CD4-positive, alpha-beta T cell (primary cell): ENCODE measurements around the gene TIMM22. TPM values are rescaled to one million over a fixed set of nuclear protein-coding genes. Genes with fewer than 3 reads are reported as not detected.

Experiments used
- ATAC-seq: fragments of 200-7000 bp; cut with Tn5 transposase; one replicate; pipeline ENCODE4 v1.10.0; 2022; ENCODE audit warnings: mild to moderate bottlenecking; ENCODE audit not compliant: poor library complexity
- CTCF ChIA-PET: fragments of 350-600 bp; sonication (Branson Sonifier 250); formaldehyde crosslinking; loops from one replicate; lab custom pipeline; 2021; ENCODE audit warnings: antibody characterized with exemption, inconsistent platforms; lab: Charles Lee
- POLR2A ChIA-PET: fragments of 350-600 bp; sonication (Branson Sonifier 250); formaldehyde crosslinking; loops from one replicate; lab custom pipeline; 2021; ENCODE audit warnings: antibody characterized with exemption, inconsistent platforms; lab: Charles Lee
- DNase-seq, 14 experiments: peaks; one replicate each; pipeline ENCODE4 v3.0.0-alpha.2; 2013 to 2020; ENCODE audit warnings: mixed read lengths in 2 of 14
- H3K27ac ChIP-seq, 2 donors: one replicate each; pipeline versions ENCODE4 v1.5.1 to v1.7.0; 2013; ENCODE audit warnings: low read length in 2 of 2, low read depth in 1 of 2, mild to moderate bottlenecking in 1 of 2
- H3K27me3 ChIP-seq, 2 experiments: 1 replicate in 1 of 2; 2 replicates in 1 of 2; pipeline versions ENCODE4 v1.6.1 to v1.7.0; 2013; ENCODE audit warnings: low read length in 2 of 2, control low read depth in 1 of 2, mild to moderate bottlenecking in 1 of 2, moderate library complexity in 1 of 2; ENCODE audit not compliant: insufficient read depth in 2 of 2, control insufficient read depth in 1 of 2
- H3K36me3 ChIP-seq: one replicate; pipeline ENCODE4 v1.6.1; 2013; ENCODE audit warnings: low read length, control low read depth; ENCODE audit not compliant: insufficient read depth
- H3K4me1 ChIP-seq: one replicate; pipeline ENCODE4 v1.6.1; 2013; ENCODE audit warnings: low read length, control low read depth; ENCODE audit not compliant: insufficient read depth
- H3K4me3 ChIP-seq: one replicate; pipeline ENCODE4 v1.5.1; 2013; ENCODE audit warnings: mild to moderate bottlenecking, low read length, moderate library complexity
- H3K9me3 ChIP-seq, 2 experiments: 1 replicate in 1 of 2; 2 replicates in 1 of 2; pipeline versions ENCODE4 v1.6.1 to v1.7.0; 2013; ENCODE audit warnings: low read length in 2 of 2, mild to moderate bottlenecking in 2 of 2, control low read depth in 1 of 2, moderate library complexity in 1 of 2; ENCODE audit not compliant: control insufficient read depth in 1 of 2, insufficient read depth in 1 of 2
- H3K27ac Mint-ChIP-seq: one replicate; pipeline ENCODE4 v1.8.0; 2020; ENCODE audit warnings: mixed read lengths
- H3K27me3 Mint-ChIP-seq: one replicate; pipeline ENCODE4 v1.8.0; 2021; ENCODE audit warnings: mixed read lengths
- H3K36me3 Mint-ChIP-seq: one replicate; pipeline ENCODE4 v1.8.0; 2021; ENCODE audit warnings: low read depth, mixed read lengths
- H3K4me1 Mint-ChIP-seq: one replicate; pipeline ENCODE4 v1.8.0; 2021; ENCODE audit warnings: low read depth, mixed read lengths
- H3K4me3 Mint-ChIP-seq: one replicate; pipeline ENCODE4 v1.8.0; 2020; ENCODE audit warnings: mild to moderate bottlenecking, mixed read lengths
- H3K9me3 Mint-ChIP-seq: one replicate; pipeline ENCODE4 v1.8.0; 2020; ENCODE audit warnings: mixed read lengths
- intact Hi-C, 2 experiments: fragments of 100-400 bp; cut with DNase I in 1 of 2; cut with micrococcal nuclease in 1 of 2; formaldehyde crosslinking; loops; one replicate each; pipeline versions ENCODE4 v1.15.1 to v1.9.0; 2023 to 2025; cut with DNase I, micrococcal nuclease
- total RNA-seq, 174 experiments: library from RNA in 2 of 174; stranded (reverse) in 2 of 174; gene quantifications; one replicate each; pipeline ENCODE4 v1.2.3 and lab custom pipeline; 2021 to 2026
- TF ChIP-seq, protein P1 (sequence below): fragments of 200-600 bp; IDR thresholded peaks from one replicate; pipeline ENCODE4 v1.8.0; 2022; ENCODE audit warnings: antibody characterized with exemption, mild to moderate bottlenecking

Gene TIMM22
- total RNA-seq, 2 experiments from 2014 or later: 10.2 to 10.9 TPM

DNA sequence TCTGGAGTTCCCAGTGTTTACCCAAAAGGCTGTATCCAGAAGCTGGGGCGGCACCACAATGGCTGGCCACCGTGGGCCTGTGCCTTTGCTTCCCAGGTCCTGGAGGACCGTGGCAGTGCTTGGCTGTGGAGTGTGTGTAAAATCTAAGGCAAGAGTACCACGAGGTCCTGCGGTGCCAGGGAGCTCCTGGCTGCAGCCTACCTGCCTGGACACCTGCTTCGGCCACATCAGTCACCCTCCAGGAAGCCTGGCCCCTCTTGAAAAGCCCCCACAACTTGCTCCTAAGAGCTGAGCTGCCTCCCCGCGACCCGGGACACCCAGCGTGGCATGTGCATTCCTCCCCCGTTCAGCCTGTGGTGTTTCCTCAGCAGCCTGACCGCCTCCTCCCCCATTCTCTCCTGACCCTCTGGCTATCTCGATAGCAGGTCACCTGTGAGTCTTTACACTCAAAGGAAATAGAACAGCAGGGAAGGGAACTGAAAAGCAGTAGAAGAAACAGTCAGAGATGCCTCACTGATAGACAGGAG, 7.9 kb downstream of the TIMM22 start:
- ATAC-seq: no peak
- CTCF ChIA-PET: interaction anchor here (2.0 kb wide), 1 partner anchor 8 kb away, joined by 6 read pairs; the partner anchor contains the start of gene TIMM22
- H3K9me3 ChIP-seq: no peaks in the 10 kb centered on the region
- no peaks in the 10 kb centered on the region for H3K9me3 Mint-ChIP-seq
- H3K27me3 Mint-ChIP-seq: no peaks in the 10 kb centered on the region
- TF ChIP-seq, protein P1, sequence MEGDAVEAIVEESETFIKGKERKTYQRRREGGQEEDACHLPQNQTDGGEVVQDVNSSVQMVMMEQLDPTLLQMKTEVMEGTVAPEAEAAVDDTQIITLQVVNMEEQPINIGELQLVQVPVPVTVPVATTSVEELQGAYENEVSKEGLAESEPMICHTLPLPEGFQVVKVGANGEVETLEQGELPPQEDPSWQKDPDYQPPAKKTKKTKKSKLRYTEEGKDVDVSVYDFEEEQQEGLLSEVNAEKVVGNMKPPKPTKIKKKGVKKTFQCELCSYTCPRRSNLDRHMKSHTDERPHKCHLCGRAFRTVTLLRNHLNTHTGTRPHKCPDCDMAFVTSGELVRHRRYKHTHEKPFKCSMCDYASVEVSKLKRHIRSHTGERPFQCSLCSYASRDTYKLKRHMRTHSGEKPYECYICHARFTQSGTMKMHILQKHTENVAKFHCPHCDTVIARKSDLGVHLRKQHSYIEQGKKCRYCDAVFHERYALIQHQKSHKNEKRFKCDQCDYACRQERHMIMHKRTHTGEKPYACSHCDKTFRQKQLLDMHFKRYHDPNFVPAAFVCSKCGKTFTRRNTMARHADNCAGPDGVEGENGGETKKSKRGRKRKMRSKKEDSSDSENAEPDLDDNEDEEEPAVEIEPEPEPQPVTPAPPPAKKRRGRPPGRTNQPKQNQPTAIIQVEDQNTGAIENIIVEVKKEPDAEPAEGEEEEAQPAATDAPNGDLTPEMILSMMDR: no peak
- no peak overlapping the region for H3K4me3 ChIP-seq
- H3K4me1 Mint-ChIP-seq: peaks cover 10% of the 10 kb centered on the region
- intact Hi-C loops: no loop called here
- H3K27ac ChIP-seq: no peak overlapping the region
- no peak for DNase-seq
- H3K27ac Mint-ChIP-seq: no peak overlapping the region
- H3K4me1 ChIP-seq: peaks cover 4% of the 10 kb centered on the region
- peaks cover 82% of the 10 kb centered on the region for H3K36me3 ChIP-seq
- H3K36me3 Mint-ChIP-seq: peaks cover 66% of the 10 kb centered on the region
- POLR2A ChIA-PET: no interaction called here
- H3K27me3 ChIP-seq: no peaks in the 10 kb centered on the region
- no peak overlapping the region for H3K4me3 Mint-ChIP-seq

DNA sequence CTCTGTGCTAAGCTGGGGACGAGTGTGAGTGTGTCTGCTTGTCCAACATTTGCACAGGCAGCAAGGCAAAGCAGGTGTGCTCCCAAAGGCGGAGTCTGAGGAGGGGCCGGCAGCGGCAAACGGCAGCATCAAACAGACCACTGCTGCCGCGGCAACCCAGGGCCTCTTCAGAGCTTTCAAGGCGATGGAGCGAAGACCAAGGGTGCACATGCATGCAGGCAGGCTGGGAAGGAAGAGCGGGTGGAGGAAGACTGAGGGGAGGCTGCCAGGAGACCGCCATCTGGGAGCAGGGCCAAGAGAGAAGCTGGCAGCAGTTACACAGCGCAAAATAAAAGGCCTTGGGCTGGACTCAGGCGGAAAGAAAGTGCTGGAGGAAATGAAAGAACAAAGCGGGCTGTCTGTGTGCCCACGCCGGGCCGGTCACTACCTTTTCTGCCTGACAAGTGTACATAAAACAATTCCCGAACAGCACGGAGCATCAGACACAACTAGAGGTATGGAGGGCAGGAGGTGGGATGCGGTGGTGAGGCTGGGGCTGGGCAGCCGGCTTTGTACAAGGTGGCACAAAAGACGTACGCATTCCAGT, 8.5 kb downstream of the TIMM22 start:
- Mint-ChIP-seq H3K27ac (peak overlapping the region; percentile 27), H3K9me3 (no peaks in the 10 kb centered on the region), H3K4me1 (peaks cover 10% of the 10 kb centered on the region), H3K36me3 (peaks cover 62% of the 10 kb centered on the region), H3K27me3 (no peaks in the 10 kb centered on the region), H3K4me3 (no peak overlapping the region)
- H3K4me1 ChIP-seq: peaks cover 4% of the 10 kb centered on the region
- no peak overlapping the region for H3K4me3 ChIP-seq
- intact Hi-C loops: no loop called here
- H3K9me3 ChIP-seq: no peaks in the 10 kb centered on the region
- no peak for DNase-seq
- ChIA-PET POLR2A (no interaction called here), CTCF (interaction anchor here (2.0 kb wide), 1 partner anchor 9 kb away, joined by 6 read pairs; the partner anchor contains the start of gene TIMM22)
- TF ChIP-seq, protein P1: no peak
- H3K27me3 ChIP-seq: no peaks in the 10 kb centered on the region
- no peak for ATAC-seq
- no peak overlapping the region for H3K27ac ChIP-seq
- peaks cover 84% of the 10 kb centered on the region for H3K36me3 ChIP-seq

DNA sequence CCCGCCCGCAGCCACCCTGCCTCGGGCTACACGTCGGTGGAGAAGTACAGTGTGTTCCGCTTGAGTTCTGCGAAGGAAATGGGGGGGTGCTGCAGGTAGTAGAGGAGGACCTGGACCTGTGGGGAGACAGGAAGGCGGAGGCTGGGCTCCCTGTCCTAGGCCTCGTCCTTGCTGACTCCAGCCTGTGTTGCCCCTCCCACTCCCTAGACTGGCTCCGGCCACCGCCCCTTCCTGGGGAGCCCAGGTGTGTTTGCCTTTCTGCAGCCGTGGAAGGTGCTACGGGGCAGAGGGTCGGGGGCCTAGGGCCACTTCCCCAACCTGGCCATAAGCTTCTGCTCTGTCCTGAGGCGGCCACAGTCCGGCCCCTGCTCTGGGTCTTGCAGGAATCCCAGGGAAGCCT, 9.1 kb downstream of the TIMM22 start:
- Histone ChIP-seq H3K27me3 (no peaks in the 10 kb centered on the region), H3K9me3 (no peaks in the 10 kb centered on the region), H3K36me3 (peaks cover 84% of the 10 kb centered on the region), H3K27ac (no peak overlapping the region), H3K4me3 (no peak overlapping the region), H3K4me1 (peaks cover 4% of the 10 kb centered on the region)
- intact Hi-C loops: no loop called here
- ChIA-PET POLR2A (no interaction called here), CTCF (interaction anchor here (2.0 kb wide), 1 partner anchor 9 kb away, joined by 6 read pairs; the partner anchor contains the start of gene TIMM22)
- Mint-ChIP-seq H3K4me1 (peaks cover 10% of the 10 kb centered on the region), H3K4me3 (no peak overlapping the region), H3K36me3 (peaks cover 62% of the 10 kb centered on the region), H3K27me3 (no peaks in the 10 kb centered on the region), H3K27ac (no peak overlapping the region), H3K9me3 (no peaks in the 10 kb centered on the region)
- ATAC-seq: no peak
- TF ChIP-seq, protein P1: no peak
- no peak for DNase-seq
